ENCODE measurements around the gene ARSJ. TPM values are rescaled to one million over a fixed set of nuclear protein-coding genes. Genes with fewer than 3 reads are reported as not detected.

ARSJ gene
- total and polyA plus RNA-seq, 8 donors: 5.3 to 23.6 (median 7.5) TPM

DNA sequence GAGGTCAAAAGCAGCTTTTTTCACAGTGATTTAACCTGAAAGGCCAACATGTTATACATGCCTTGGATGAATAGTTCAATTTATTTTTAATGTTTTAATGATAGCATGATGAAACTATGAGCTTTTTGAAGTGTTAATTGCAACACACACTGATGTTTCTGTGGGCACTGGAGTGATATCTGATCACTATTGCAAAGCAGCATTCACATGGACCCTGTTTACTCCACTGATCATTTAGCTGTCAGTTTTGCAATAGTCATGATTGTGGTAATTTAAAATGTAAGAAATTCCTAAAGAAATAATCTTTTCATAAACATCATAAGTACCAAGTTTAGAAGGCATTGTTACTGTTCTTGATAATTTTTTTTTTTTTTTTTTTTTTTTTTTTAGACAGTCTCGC, 74.1 kb downstream of the ARSJ start:
- no peaks in the 10 kb centered on the region for H3K9me3 ChIP-seq
- no peak overlapping the region for H3K4me3 ChIP-seq
- no peak for ATAC-seq
- H3K36me3 ChIP-seq: no peaks in the 10 kb centered on the region
- intact Hi-C loops (cut with DNase I): no loop called here
- TF ChIP-seq, protein P1, sequence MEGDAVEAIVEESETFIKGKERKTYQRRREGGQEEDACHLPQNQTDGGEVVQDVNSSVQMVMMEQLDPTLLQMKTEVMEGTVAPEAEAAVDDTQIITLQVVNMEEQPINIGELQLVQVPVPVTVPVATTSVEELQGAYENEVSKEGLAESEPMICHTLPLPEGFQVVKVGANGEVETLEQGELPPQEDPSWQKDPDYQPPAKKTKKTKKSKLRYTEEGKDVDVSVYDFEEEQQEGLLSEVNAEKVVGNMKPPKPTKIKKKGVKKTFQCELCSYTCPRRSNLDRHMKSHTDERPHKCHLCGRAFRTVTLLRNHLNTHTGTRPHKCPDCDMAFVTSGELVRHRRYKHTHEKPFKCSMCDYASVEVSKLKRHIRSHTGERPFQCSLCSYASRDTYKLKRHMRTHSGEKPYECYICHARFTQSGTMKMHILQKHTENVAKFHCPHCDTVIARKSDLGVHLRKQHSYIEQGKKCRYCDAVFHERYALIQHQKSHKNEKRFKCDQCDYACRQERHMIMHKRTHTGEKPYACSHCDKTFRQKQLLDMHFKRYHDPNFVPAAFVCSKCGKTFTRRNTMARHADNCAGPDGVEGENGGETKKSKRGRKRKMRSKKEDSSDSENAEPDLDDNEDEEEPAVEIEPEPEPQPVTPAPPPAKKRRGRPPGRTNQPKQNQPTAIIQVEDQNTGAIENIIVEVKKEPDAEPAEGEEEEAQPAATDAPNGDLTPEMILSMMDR (IDR thresholded peaks at IDR 0.05): no peak
- no peak for DNase-seq
- no peak overlapping the region for H3K27ac ChIP-seq
- H3K27me3 ChIP-seq: no peaks in the 10 kb centered on the region
- H3K4me1 ChIP-seq: no peaks in the 10 kb centered on the region

DNA sequence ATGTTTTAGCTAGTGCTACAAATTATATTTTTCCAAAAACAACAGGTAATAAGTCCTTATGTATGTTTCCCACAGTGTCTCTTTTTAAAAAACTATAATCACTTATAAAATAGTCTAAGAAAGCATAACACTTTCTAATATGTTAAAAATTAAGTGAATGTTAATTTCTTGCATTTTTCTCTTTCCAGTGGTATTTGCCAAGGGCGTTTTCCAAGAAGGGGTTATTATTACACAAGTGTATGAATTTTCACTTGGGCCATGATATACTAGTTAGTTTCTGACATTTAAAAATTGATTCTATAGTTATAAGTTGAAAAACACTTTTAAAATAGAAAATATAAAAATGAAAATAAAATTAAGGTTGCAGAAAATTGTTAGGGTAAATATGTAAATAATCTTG, 74.6 kb downstream of the ARSJ start:
- Histone ChIP-seq H3K36me3 (no peaks in the 10 kb centered on the region), H3K27ac (no peak overlapping the region), H3K4me3 (no peak overlapping the region), H3K4me1 (no peaks in the 10 kb centered on the region), H3K9me3 (no peaks in the 10 kb centered on the region), H3K27me3 (no peaks in the 10 kb centered on the region)
- TF ChIP-seq, protein P1 (IDR thresholded peaks at IDR 0.05): no peak
- ATAC-seq (no peak), DNase-seq (no peak)
- intact Hi-C loops (cut with DNase I): no loop called here

DNA sequence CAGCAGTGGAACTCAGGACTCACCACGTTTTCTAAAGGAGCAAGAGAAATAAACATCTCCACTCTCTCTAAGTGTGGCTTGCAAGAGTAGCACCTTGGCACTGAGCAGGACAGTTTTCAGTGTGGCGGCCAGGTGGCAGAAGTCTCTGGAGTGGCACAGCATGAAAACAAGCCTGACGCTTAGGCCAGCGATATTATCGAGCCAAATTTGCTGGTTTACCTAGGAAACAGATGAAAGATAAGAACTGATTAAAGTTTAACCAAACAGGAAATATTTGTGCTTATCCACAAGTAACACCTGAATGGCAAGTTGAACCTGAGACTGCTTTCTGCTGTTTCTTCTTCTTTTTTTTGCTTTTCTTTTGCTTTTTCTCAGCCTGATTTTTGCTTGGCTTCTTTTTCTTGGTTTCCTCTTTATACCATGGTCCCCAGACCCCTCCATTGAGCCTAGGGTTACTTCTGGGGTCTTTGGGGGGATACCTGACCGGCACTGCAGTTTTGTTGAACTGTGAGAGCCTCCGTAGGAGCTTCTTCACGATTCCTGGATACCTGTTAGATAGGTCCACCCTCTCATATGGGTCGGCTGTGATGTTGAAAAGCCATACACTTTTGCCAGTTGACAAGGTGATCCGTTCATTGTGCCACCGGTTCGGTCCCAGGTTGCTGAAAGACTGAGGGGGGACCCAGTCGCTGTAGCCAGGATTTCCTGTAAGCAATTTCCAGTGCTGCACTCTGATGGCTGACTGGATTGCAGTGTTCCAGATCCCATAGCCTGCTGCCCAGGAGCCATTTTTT, 77.3 kb downstream of the ARSJ start:
- H3K27me3 ChIP-seq: no peaks in the 10 kb centered on the region
- H3K9me3 ChIP-seq: no peaks in the 10 kb centered on the region
- peak; percentile 99 for ATAC-seq
- no peaks in the 10 kb centered on the region for H3K4me1 ChIP-seq
- no peak overlapping the region for H3K4me3 ChIP-seq
- H3K27ac ChIP-seq: peak overlapping the region in 1 of 2 donors; percentile 15
- no peaks in the 10 kb centered on the region for H3K36me3 ChIP-seq
- DNase-seq: peak in 3 of 4 donors; percentile 49 to 73 (median 70)
- TF ChIP-seq, protein P1 (IDR thresholded peaks at IDR 0.05): peak in 1 of 2 donors; percentile 25
- intact Hi-C loops (cut with DNase I): no loop called here

DNA sequence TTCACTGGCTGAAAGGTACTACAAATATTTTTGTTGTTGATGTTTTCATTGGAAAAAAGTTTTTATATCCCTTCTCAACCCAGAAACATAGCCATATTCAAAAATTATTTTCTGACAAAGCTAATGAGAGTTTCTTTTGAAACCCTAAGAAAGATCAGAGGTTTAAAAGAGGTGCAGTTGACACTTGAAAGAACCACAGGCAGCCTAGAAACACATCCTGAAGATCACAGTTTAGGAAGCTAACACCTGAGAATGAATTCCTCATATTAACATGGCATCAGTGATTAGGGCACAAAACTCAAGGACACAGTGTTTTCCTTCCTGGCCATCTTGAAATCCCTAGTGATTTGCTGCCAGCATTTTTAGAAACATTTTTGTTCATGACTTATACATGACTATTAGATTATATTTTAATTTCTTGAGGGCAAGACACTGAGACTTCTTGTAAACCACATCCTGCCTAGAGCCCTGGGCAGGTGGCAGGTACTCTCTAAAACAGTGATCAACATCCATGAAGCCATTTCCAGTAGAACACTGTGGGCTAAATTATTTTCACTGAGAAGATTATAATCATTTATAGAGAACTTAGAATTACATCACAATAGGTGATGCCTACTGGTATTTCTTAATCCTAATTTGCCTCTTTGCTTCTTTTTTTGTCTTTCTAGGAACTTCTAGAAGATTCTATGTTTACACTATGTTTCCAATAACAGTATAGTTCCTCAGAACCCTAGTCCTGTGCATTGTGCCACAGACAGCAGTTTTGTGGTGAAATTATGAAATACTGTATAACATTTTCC, 80.0 kb downstream of the ARSJ start:
- no peak for ATAC-seq
- intact Hi-C loops (cut with DNase I): no loop called here
- DNase-seq: no peak
- no peaks in the 10 kb centered on the region for H3K36me3 ChIP-seq
- H3K4me3 ChIP-seq: no peak overlapping the region
- no peaks in the 10 kb centered on the region for H3K4me1 ChIP-seq
- TF ChIP-seq, protein P1 (IDR thresholded peaks at IDR 0.05): no peak
- no peaks in the 10 kb centered on the region for H3K9me3 ChIP-seq
- H3K27ac ChIP-seq: no peak overlapping the region
- H3K27me3 ChIP-seq: no peaks in the 10 kb centered on the region

DNA sequence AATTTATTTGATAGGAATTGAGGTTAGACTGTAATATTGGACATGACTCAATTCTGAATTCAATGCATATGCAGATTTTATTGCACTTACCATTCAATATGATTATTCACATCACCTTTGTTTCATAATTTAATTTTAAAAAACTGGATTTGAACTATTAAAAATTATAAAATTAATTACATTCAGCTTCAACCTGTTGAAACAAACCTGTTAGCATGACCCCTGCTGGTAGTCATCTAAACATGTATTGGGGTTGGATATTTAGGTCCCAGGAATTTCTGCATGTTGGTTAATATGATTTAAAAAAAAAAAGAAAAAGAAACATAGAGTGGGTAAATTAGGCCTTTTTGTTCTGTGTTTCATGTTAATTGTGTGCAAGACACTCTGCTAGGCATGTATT, 85.9 kb downstream of the ARSJ start:
- no peak for DNase-seq
- H3K27ac ChIP-seq: no peak overlapping the region
- H3K36me3 ChIP-seq: no peaks in the 10 kb centered on the region
- intact Hi-C loops (cut with DNase I): no loop called here
- no peak overlapping the region for H3K4me3 ChIP-seq
- TF ChIP-seq, protein P1 (IDR thresholded peaks at IDR 0.05): no peak
- ATAC-seq: no peak
- no peaks in the 10 kb centered on the region for H3K27me3 ChIP-seq
- H3K4me1 ChIP-seq: no peaks in the 10 kb centered on the region
- peaks cover 0 to 3% of the 10 kb centered on the region in 2 donors for H3K9me3 ChIP-seq

Data from left lung (tissue), 10 donors.